GM03348 (cell line): ENCODE results near the gene FANCC.

Experiments used
- DNase-seq: peaks from one replicate; pipeline ENCODE4 v3.0.0; 2012; ENCODE audit warnings: low spot score

FANCC gene

DNA sequence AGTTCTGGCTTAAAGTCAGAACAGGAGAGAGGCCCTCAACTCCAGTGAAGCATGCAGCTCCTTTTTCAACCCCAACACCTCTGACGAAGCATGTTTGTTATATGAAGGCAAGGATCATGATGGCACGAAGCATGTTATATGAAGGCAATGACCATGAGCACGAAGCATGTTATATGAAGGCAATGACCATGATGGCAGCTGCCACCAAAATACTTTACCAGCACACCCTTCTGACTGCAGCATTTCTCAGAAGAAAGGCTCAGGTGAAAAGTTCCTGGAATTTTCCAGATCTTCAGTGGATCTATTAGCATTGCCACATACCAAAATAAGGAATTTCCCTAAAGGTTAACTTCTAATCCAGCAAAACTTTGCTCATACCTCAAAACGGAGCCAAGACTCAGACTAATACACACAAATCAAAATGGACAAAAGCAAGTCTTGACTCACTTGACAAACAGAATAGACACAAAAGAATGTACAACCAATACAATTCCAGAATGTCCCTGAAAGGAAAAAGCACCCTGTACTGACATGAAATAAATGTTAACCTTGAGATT is 217.4 kb downstream of the FANCC start:
- DNase-seq = peak; percentile 56

DNA sequence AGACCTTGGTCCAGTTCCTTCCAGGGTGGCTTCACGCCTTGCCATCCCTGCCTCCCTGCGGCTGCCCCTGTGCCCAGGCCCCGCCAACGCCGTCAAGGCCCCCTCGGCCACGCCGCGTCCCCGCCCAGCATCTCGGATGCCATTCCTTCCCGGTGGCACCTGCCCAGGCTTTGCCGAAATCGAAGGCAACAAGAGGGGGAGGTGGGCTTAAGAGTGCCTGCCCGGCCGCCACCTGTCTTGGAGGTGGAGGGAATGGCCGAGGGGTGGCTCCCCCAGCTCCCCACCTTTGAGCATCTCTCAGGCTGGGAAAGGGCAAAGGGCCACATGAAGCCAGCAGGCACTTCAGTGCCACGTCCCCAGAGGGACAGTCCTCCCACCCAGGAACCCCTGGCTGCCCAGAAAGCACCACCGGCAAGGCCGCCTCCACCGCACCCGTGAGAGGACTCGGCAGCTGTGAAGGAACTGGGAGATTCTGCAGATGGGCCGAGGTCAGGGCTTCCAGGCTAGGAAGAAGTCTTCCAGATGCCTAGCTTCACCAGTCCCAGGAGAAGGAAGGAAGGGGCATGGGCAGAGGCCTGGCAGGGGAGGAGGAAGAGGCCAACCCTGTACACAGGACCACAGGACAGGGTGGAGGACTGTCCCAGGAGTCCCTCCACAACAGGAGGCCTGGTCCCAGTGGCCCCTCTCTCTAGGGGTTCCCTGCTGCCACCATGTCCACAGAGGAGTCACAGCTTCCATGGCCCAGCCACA is 218.0 kb downstream of the FANCC start:
- DNase-seq = no peak

DNA sequence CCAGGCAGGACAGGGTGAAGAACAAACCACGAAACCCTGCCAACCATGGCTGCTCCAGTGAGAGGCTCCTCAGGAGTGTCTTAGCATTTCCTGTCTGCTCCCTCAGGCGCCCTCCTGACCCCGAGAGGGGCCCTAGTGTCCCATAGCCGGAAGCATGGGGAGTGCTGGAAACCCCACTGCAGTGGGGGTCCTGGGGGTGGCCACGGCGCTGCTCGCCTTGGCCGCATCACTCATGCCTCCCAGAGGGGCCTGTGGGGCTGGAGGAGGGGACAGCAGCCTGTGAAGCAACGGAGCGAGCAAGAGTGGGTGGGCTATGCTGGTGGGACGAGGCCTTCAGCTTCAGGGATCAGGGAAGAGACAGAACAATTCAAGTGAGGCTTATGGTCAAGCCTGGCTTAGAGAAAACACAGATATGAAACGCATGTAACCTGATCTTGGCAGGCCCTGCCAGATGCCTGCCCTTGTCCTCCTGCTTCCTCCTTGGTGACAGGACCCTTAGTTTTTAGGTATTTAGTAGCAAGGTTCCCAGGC is 219.1 kb downstream of the FANCC start:
- DNase-seq = no peak

DNA sequence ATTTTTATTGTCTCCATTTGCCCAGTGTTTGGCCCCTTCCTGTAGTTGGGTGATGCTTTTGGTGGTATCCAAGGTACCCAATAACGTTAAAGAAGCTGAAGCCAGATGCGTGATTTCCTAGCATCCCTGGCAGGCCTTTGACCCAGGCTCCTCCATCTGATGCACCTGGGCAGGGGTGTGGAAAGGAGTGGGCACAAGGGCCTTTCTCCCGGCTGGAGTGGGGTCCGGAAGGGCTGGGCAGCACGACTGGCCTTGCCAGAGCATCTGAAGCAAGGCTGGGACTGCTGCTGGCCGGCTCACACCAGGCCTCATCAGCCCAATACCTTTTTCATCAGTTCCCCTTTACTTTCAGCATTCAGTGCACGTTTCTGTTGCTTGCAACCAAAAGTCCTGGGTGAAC is 220.2 kb downstream of the FANCC start:
- no peak for DNase-seq

DNA sequence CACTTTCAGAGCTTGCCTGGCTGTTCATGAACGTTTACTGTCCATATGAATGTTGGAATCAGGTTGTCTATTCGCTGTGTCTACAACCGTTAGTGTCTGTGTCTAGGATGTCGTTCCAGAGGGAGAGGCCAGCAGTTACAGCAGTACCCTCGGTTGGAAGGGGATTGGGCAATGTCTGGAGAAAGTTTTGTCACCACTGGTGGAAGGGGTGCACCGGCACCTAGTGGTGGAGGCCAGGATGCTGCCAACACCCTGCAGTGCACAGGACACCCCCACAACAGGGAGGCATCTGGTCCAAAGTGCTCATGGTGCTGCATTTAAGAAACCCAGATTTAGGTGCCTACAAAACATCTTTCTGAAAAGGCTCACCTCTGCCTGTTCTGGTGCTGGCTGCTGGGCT is 220.7 kb downstream of the FANCC start:
- DNase-seq = no peak

DNA sequence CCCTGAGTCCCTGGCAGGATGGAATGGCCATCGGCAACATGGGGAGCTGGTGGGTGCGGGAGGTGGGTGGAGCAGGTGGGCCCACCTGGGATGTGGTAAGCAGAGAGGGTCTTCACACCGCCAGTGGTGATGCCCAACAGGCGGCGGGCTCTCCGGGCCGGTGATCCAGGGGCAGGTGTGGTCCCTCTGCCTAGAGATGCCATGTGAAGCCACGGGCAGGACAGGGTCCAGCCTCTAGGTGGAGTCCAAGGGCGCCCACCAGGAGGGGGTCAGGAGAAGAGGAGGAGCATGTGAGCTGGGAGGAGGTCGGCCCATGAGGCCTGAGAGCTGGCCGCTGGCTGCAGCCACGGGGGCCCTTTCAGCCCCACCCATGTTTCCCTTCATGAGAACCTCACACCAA is 221.1 kb downstream of the FANCC start:
- no peak for DNase-seq

DNA sequence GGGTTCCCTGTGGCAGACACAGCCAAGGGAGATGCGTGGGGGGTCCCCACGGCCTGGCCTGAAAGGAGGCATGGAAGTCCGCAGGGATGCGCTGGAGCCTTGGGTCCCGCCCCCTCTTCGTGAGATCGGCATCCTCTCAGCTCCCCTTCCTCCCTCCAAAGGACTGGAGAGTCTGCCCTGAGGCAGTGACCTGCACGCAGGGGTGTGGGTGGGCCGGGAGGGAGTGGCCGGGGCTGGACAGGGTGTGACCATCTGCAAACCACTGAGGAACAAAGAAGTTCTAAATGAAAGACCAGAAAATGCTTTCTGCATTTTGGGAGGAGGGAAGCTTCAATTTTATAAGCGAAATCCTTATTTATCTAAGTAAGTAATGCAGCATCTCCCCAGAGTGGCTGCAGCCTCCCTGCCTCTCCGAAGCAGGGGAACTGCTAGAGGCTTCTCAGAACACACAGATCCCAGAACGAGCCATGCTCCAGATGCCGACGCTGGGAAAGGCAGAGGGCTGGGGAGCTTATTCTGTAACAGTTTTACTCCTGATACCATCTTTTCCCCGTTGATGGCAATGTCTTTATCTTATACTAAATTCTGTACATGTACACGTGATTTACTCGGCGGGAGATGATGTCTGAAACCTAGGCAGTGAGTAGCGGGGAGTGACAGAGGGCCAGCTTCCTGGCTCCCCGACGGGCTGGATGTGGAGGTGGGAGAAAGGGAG is 221.7 kb downstream of the FANCC start:
- DNase-seq = no peak

DNA sequence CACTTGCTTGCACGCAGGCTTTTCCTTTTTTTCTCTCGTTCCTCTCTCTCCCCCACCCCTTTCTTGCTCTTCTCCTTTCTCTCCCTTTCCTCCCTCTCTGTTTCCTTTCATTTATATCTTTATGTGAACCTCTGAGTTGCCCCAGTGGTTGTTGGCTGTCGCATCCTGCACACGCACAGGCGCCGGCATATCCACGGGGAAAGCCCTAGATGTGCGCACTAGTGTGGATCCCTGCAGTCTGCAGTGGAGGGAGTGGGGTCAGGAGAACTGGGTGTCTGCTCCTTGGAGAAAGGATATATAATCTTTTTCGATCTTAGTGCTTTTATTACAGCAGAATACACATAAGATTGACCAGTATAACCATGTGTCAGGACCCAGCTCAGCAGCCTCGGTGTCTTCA is 223.5 kb downstream of the FANCC start:
- no peak for DNase-seq

DNA sequence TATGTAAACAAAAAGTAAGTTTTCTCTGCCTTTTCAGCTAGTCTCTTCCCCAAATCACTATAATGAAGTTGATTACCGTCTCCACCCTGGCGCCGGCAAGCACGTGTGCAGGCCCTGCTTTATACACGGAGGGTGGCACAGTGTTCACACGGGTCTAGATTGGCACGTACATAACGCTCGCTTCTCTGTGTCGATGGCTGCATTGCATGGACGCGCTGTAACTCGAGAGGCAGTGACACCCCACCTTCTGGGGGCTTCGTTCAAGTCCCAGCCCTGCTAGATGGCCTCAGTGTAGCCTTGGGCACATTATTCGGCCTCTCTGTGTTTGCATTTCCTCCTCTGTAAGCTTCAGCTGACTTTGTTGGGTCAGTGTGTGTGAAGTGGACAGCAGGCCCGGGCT is 223.9 kb downstream of the FANCC start:
- DNase-seq = no peak

DNA sequence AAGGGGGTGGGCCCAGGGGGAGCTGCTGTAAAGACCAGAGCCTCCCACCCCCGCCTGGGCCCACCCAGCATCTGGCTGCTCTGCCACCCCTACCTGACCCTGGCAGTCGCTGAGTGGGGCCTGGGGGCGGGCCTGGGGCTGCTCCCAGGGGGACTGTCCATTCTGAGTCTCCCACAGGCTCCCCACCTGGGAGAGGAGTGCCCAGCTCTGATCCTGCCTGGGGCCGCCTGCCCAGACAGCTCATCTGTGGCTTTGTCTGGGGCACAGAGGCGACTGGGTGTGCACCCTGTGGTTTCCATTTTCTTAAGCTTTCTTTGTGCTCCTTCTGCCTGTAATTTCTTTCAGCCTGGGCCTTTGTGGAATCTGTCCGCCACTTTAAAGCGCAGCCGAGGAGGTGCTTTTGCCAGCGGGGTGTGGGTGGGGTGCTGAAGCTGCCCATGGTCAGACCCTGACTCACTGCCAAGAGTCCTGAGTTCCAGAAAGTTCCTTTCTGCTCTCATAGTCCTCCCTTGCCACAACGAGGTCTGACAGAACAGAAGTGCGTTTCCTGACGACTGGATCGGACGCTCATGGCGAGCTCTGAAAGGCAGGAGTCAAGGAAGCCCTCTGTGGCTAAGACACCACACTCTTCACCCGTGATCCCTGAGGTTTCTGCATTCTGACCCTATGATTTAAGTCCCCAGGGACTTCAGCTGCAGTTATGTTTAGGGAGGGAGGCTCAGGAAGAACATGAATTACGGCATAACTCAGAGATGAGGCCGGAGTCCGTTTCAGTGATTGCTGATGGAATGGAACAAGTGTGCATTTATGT is 225.0 kb downstream of the FANCC start:
- peak; percentile 80 for DNase-seq

DNA sequence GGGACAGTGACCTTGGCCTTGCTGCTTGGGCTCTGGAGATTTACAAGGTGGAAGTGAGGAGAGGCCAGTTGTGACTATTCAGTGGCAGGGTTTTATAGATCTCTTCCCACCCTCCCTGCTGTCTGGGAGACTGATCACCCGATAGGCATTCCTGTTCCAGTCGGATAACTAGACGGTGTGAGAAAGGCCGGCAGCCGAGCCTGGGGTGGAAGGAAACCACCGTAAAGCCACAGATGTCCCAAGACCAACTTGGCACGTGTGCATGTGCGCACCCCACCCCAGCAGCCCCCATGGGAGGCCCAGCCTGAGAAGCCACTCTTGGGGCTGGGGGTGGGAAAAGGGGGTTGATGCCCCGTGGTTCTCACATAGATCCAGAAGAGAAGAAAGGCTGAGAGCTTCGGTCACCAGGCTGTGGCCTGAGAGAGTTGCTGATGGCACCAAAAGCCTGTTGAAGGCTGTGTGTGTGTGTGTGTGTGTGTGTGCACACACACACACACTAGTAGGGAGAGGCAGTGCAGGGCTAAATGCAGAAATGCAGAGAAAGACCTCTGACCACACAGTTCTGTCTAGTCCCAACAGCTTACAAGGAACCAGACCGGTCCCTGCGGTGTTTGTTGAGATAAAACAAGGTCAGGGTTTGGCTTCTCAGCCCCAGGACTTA is 225.8 kb downstream of the FANCC start:
- peak; percentile 61 for DNase-seq

DNA sequence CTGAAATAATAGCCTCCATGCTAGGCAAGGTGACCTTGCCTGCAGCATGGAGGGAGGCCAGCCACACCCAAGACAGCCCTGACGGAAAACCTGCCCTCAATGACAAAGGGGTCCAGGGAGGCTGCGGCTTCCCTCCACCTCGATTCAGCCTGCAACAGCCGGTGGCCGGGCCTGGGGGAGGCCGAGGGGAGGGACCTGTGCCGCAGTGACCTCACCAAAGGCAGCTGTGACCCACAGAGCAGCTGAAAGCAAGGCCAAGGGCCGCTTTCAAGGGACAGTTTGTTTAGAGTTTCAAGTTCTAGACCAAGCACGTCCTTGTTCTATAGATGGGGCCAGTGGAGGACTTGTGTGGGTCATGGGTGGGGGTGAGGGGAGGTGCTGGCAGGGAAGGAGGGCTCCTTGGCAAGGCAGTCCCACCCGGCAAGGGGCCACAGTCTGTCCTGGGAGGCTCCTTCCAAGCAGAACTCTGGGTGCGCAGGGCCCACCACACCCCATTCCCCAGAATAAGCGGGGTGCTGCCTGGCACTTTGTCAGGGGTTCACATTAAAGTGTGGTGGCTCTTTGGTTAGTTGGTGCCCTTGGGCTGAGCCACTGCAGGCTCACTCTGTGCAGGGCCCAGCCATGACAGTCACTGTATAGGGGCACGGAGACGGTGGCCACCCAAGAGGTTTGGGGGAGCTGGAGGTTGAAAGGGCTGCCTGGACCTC is 226.5 kb downstream of the FANCC start:
- DNase-seq = no peak

DNA sequence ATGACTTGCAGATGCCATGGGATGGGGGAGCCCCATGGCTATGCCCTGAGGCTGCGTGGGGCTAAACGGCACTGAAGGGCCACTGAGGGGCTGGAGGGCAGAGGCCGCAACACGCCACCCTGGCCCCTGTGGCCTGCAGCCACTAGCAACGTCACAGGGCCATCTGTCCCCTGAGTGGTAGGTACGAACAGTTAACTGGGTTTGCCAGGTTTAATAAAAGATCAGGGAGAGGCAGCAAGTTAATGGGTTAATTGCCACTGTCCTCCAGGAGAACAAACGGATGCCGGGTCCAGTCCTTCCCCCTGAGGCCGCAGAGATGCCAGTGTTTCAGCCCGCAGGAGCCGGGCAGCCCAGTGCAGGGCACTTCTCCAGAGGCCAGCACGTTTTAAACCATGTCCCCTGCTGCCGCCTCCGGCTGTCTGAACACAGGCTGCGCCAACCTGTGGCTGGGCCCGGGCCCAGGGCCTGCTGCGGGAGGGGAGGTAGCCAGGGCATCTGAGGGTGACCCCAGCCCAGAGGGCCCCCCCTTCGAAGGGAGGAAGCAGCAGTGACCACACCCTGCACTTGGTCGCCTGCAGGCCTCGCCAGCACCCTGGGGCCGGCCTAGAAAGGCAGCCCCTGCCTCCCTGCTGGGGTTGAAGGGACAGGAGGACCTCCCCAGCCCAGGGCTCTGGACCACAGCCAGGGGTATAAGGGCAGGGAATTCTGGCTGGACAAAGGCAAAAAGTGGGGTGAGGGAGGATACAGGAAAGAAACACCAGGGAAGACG is 227.3 kb downstream of the FANCC start:
- DNase-seq = no peak

DNA sequence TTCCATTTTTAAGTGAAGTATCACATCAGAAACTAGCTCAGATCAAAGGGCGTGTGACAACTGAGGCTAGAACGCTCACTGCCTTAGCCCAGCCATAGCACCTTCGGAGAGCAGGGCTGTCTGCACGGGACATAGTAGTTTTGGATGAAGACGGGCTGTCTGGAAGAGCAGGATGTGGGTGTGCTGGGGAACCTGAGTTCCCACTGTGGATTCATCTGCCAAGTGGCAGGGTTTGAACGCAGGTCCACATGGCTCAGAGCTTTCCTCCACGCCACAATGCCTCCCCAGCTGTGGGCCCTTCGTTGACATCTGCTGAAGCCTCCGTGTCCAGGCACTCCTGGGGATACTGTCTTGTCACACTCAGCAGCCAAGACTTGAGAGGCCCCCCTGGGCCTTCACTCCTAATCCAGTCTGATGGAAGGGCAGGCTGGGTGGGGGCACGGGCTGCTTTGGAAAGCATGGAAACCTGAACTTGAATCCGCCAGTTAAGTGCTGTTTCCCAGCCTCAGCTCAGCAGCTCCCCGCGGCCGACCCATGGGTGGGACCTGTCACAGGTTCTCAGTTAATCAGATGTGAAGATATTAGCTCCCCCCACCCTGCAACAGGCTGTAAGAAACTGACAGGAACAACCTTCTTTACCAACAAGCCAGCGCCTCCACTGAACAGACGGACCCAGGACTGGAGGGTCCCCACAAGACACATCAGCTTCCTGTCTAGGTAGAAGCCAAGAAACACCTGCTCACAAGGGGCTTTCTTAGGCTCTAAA is 228.1 kb downstream of the FANCC start:
- no peak for DNase-seq

DNA sequence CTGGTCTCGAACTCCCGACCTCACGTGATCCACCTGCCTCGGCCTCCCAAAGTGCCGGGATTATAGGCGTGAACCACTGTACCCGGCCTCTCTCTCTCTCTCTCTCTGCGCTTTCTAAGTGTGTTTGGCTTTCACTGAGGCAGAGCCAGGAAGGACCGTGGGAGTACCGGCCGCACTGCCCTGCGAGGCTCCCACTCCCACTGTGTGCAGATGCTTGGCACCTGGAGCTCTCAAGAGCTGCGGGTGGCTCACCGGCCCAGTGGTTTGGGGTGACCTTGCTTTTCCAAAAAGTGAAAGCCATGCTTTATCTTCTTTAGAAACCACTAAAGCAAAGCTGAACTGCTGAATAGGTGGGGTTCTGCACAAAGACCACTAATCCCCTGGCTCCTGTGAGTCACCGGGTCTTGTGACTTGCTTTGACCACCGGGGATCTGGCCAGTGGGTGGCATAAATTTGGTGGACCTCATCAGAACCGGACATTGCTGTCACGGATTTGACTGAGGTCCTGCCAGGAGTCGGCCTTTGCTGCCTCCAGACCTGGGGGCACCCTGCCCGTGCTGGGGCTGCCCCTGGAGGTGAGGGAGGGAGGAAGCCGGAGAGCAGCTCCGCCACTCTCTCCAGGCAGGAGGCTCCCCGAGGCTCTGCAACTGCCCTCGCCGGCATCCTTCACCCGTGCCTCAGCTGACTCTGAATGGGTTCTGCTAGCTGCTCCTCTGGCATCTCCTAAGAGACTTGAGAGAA is 228.9 kb downstream of the FANCC start:
- no peak for DNase-seq

DNA sequence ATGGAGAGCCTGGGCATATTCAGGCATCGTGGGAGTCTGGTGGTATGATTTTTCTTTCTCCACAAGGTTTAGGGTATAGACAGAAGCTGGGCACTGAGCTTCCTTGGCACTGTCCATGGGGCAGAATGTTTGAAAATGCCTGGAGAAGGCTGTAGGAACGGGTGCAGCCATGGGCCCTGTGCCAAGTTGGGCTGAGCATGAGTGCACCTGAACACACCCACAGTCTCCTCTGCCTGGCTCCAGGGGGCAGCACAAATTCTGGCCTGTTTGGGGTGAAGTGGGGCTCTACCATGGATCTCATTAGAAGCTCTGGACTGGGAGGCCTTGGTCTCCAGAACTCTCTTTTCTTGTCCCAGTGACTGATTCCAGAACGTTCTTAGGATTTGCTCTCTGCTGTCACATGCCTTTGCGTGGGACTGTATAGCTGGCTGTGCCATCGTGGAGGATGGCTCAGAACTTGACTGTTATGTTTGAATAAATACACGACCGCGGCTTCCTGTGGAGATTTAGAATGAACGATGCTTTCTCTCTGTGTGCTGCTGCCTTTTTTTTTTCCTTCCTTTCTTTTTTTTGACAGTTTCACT is 229.8 kb downstream of the FANCC start:
- DNase-seq = no peak

DNA sequence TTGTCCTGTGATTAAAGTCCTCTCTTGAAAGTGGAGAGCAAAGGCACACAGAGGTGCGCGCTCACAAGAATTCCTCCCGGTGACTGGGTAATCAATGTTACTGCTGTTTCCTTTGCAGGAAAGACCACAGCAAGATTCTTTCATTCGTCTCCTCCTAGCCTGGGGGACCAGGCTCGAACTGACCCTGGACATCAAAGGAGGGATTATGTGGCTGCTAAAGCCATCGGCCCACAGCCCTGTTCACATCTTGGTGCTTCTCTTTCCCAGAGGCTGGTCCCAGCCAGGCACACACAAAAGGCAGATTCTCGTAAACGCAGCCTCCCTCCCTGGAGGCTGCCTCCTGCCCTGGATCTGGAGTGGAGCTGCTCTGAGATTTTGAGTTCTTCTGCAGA is 230.9 kb downstream of the FANCC start:
- DNase-seq = no peak

DNA sequence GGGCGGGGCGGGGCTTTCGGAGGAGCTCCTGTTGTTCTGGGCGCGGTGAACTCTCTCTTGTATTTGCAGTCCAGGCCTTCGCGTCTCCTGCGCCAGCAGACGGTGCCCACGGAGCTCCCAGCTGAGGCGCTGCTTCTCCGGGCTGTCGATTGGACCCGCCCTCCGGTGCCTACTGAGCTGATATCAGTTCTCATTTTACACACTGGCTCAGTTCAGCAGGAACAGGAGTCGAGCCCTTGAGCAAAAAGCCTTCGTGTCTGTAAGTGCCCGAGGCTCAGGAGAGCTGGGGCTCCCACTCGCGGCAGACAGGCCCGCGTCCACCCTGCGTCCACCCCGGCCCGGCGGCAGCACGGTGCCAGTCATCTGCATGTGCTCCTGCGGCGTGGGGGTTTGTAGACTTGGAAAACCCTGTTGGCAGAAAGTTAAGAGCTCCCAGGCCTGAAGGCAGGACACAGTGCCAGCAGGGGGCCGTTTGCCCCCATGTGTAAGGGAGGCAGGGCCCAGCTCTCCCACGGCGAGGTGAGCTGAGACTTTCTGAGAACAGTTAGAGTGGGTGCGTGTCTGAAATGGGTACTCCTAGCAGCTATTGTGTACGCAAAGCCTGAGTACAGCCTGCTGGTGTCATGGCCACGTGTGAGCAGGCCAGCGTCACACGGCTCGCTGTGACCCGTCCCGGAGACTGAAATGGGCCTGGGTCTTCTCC is 231.5 kb downstream of the FANCC start:
- no peak for DNase-seq
